ENCODE data around the gene FAM200B.

FAM200B gene

GRCh38 chr4:15702941-15703403 lies 21.3 kb downstream of the FAM200B start, which contains the start of gene BST1:
Gene BST1 (plus strand): TSS chr4:15703065. CDS start chr4:15703145, 80 bp downstream.
- TF ChIP-seq SIN3A (IDR thresholded peaks at IDR 0.05; ENCODE audit: borderline replicate concordance, insufficient read depth, low read length) (no peak), REST (IDR thresholded peaks at IDR 0.05; ENCODE audit: insufficient read depth in 1 of 2, low read depth in 2 of 2, low read length in 2 of 2) (no peak), FOXP2 (optimal IDR thresholded peaks at IDR 0.05; ENCODE audit: borderline replicate concordance, extremely low read depth, extremely low read length, insufficient read depth) (no peak), TAF1 (IDR thresholded peaks at IDR 0.05; ENCODE audit: borderline replicate concordance, insufficient read depth, low read length) (no peak), POLR2AphosphoS5 (IDR thresholded peaks at IDR 0.05; ENCODE audit: low read depth, low read length) (no peak)

GRCh38 chr4:15703439-15703838 lies 21.8 kb downstream of the FAM200B start:
- TF ChIP-seq FOXP2 (optimal IDR thresholded peaks at IDR 0.05; ENCODE audit: borderline replicate concordance, extremely low read depth, extremely low read length, insufficient read depth), result no peak
- TF ChIP-seq TAF1 (IDR thresholded peaks at IDR 0.05; ENCODE audit: borderline replicate concordance, insufficient read depth, low read length), result no peak
- TF ChIP-seq REST (IDR thresholded peaks at IDR 0.05; ENCODE audit: insufficient read depth in 1 of 2, low read depth in 2 of 2, low read length in 2 of 2), result no peak
- no peak for TF ChIP-seq POLR2AphosphoS5 (IDR thresholded peaks at IDR 0.05; ENCODE audit: low read depth, low read length)
- no peak for TF ChIP-seq SIN3A (IDR thresholded peaks at IDR 0.05; ENCODE audit: borderline replicate concordance, insufficient read depth, low read length)

GRCh38 chr4:15704129-15704528 lies 22.5 kb downstream of the FAM200B start:
- TF ChIP-seq POLR2AphosphoS5 (IDR thresholded peaks at IDR 0.05; ENCODE audit: low read depth, low read length) (no peak), REST (IDR thresholded peaks at IDR 0.05; ENCODE audit: insufficient read depth in 1 of 2, low read depth in 2 of 2, low read length in 2 of 2) (no peak), FOXP2 (optimal IDR thresholded peaks at IDR 0.05; ENCODE audit: borderline replicate concordance, extremely low read depth, extremely low read length, insufficient read depth) (no peak), SIN3A (IDR thresholded peaks at IDR 0.05; ENCODE audit: borderline replicate concordance, insufficient read depth, low read length) (no peak), TAF1 (IDR thresholded peaks at IDR 0.05; ENCODE audit: borderline replicate concordance, insufficient read depth, low read length) (no peak)

- no peak for TF ChIP-seq TAF1 (IDR thresholded peaks at IDR 0.05; ENCODE audit: borderline replicate concordance, insufficient read depth, low read length)
- no peak for TF ChIP-seq REST (IDR thresholded peaks at IDR 0.05; ENCODE audit: insufficient read depth in 1 of 2, low read depth in 2 of 2, low read length in 2 of 2)
- TF ChIP-seq POLR2AphosphoS5 (IDR thresholded peaks at IDR 0.05; ENCODE audit: low read depth, low read length), result no peak
- TF ChIP-seq SIN3A (IDR thresholded peaks at IDR 0.05; ENCODE audit: borderline replicate concordance, insufficient read depth, low read length), result no peak
- TF ChIP-seq FOXP2 (optimal IDR thresholded peaks at IDR 0.05; ENCODE audit: borderline replicate concordance, extremely low read depth, extremely low read length, insufficient read depth), result no peak
Measured at GRCh38 chr4:15706646-15707362, 25.2 kb downstream of the FAM200B start.

Measured in PFSK-1 (cell line).